HUES64 (cell line): ENCODE measurements around the gene BASP1.
"Not testable (repeated sequence)": the region's sequence is repeated elsewhere in the genome, so short reads cannot be mapped to it uniquely, and the experiment has no call there.

ENCODE experiments used
- H3K27ac ChIP-seq: 2 replicates; pipeline ENCODE4 v1.7.0; 2013; ENCODE audit warnings: low read depth, low read length, inconsistent platforms
- H3K27me3 ChIP-seq: 2 replicates; pipeline ENCODE4 v1.6.1; 2013; ENCODE audit warnings: mild to moderate bottlenecking, low read length; ENCODE audit not compliant: insufficient read depth
- H3K36me3 ChIP-seq: 2 replicates; pipeline ENCODE4 v1.6.1; 2013; ENCODE audit warnings: mild to moderate bottlenecking, low read length; ENCODE audit not compliant: insufficient read depth
- H3K4me1 ChIP-seq: 2 replicates; pipeline ENCODE4 v1.6.1; 2013; ENCODE audit warnings: mild to moderate bottlenecking, low read length, moderate library complexity; ENCODE audit not compliant: insufficient read depth
- H3K4me3 ChIP-seq: 2 replicates; pipeline ENCODE4 v1.5.1; 2013; ENCODE audit warnings: mild to moderate bottlenecking, low read length, moderate library complexity
- H3K9ac ChIP-seq: 2 replicates; pipeline ENCODE4 v1.6.1; 2013; ENCODE audit warnings: mild to moderate bottlenecking, low read depth, low read length
- H3K9me3 ChIP-seq: 2 replicates; pipeline ENCODE4 v1.6.1; 2013; ENCODE audit warnings: low read depth, low read length; ENCODE audit not compliant: insufficient read depth
- WGBS: fragments of 150-250, 120-280 bp; methylation state at CpG from one replicate; pipeline ENCODE4 v1.1.7; 2013; ENCODE audit warnings: missing lambda C conversion rate; 5-methylcytosine and 5-hydroxymethylcytosine counted together

BASP1 gene

DNA sequence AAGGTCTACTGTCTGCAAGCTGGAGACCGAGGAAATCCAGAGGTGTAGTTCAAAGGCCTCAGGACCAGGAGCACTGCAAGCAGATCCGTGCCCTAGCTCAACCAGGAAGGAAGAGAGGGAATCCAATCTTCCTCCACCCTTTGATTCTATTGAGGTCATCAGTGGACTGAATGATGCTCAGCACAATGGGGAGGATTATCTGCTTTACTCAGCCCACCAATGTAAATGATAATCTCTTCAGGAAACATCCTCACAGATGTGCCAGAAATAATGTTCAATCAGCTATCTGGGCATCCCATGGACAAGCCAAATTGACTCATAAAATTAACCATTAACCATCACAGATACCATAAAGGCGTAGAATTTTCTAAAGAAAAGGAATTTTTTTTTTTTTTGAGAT lies 92.0 kb downstream of the BASP1 start:
- Histone ChIP-seq H3K4me1 (peaks cover 7% of the 10 kb centered on the region; the same call in 1 of the 2 replicates), H3K9ac (no peak overlapping the region), H3K27me3 (no peaks in the 10 kb centered on the region), H3K27ac (no peak overlapping the region), H3K4me3 (no peak overlapping the region), H3K9me3 (no peaks in the 10 kb centered on the region), H3K36me3 (no peaks in the 10 kb centered on the region)
- WGBS: 94% methylated on average over 3 of the region's 3 CpGs

DNA sequence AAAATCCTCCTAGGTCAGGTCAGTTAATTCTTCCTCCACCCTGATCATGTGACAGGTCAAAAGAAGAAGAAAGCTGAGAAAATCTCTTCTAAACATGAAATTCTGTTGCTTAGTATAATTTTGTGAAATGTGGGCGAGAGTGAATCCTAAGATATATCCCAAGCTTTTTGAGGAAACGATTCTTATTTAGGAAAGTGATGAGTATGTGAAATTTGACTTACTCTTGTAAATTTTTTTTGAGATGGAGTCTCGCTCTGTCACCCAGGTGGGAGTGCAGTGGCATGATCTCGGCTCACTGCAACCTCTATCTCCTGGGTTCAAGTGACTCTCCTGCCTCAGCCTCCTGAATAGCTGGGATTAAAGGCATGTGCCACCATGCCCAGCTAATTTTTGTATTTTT lies 93.1 kb downstream of the BASP1 start:
- H3K9me3 ChIP-seq, H3K27ac ChIP-seq, H3K4me3 ChIP-seq, H3K36me3 ChIP-seq, H3K27me3 ChIP-seq, H3K9ac ChIP-seq: not testable (repeated sequence)
- peaks cover 17% of the 10 kb centered on the region for H3K4me1 ChIP-seq
- 92% methylated on average over 4 of the region's 4 CpGs for WGBS

DNA sequence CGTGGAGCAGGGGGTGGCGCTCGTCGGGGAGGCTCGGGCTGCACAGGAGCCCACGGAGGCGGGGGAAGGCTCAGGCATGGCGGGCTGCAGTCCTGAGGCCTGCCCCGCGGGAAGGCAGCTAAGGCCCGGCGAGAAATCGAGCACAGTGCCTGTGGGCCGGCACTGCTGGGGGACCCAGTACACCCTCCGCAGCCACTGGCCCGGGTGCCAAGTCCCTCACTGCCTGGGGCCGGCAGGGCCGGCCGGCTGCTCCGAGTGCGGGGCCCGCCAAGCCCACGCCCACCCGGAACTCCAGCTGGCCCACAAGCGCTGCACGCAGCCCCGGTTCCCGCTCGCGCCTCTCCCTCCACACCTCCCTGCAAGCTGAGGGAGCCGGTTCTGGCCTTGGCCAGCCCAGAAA lies 94.4 kb downstream of the BASP1 start:
- WGBS: 93% methylated on average over 27 of the region's 31 CpGs
- H3K4me3 ChIP-seq, H3K9ac ChIP-seq, H3K36me3 ChIP-seq, H3K27ac ChIP-seq, H3K27me3 ChIP-seq, H3K9me3 ChIP-seq: not testable (repeated sequence)
- peaks cover 11% of the 10 kb centered on the region for H3K4me1 ChIP-seq

DNA sequence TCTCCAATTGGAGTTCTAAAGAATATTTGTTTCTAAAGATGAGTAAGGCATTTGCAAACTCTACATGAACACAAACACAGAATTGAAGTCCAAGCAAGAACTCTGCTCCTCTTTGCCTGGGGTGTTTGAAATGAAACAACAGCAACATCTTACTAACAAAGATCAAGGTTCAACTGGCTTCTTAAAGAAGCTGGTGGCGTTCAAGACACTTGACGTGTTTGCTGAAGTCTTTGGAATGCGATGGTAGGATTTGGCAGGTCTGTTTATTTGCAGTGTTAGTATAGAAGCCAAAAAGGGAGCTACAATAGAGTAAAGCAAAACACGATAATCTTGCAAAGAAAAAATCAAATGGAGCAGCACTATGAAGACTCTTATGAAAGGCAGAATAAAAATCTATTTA lies 94.9 kb downstream of the BASP1 start:
- no peak overlapping the region for H3K27ac ChIP-seq
- no peak overlapping the region for H3K4me3 ChIP-seq
- WGBS: 85% methylated on average over 4 of the region's 4 CpGs
- no peak overlapping the region for H3K9ac ChIP-seq
- H3K36me3 ChIP-seq: no peaks in the 10 kb centered on the region
- no peaks in the 10 kb centered on the region for H3K27me3 ChIP-seq
- peaks cover 11% of the 10 kb centered on the region for H3K4me1 ChIP-seq
- no peaks in the 10 kb centered on the region for H3K9me3 ChIP-seq

DNA sequence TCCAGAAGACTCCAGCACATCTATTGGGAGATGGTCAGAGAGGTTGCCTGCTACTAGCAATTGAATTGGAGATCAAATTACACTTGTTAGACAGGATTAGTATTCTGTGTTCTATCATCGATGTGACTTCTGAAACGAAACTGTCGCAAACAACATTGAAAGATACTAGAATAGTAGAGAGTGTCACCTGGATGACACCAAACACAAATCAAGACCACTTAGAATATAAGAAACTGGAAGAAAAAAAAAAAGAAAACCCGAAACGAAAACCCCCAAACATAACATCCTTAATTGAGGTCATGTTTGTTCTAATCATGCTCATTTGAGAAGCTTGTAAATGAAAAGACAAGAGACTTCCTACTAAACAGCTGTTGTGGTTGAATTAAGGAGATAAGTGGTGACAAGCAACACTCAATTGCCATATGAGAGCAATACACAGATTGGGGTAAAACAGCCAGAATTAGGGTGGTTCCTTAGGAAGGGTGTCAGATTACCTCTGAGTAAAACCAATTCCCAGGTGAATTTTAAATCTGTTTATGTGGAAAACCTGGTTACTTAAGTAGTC lies 97.6 kb downstream of the BASP1 start:
- WGBS: 90% methylated on average over 3 of the region's 5 CpGs
- no peaks in the 10 kb centered on the region for H3K27me3 ChIP-seq
- H3K4me1 ChIP-seq: peaks cover 11% of the 10 kb centered on the region
- no peak overlapping the region for H3K4me3 ChIP-seq
- H3K36me3 ChIP-seq: no peaks in the 10 kb centered on the region
- H3K9me3 ChIP-seq: no peaks in the 10 kb centered on the region
- H3K27ac ChIP-seq: no peak overlapping the region
- no peak overlapping the region for H3K9ac ChIP-seq

DNA sequence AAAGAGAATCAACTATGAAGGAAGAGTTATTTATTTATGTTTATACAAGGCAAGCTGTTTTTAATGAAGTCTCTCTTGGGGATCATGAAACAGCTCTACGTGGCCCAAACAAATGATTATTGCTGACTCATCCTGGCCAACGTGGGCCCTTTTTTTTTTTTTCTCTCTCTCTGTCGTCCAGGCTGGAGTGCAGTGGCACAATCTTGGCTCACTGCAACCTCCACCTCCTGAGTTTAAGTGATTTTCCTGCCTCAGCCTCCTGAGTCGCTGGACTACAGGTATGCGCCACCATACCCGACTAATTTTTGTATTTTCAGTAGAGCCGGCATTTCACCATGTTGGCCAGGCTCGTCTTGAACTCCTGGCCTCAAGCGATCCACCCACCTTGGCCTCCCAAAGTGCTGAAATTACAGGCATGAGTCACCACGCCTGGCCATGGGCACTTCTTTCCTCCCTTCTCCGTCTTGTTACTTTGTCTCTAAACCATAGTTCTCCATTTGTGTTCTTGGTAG lies 98.3 kb downstream of the BASP1 start:
- Histone ChIP-seq H3K27me3 (no peaks in the 10 kb centered on the region), H3K9ac (no peak overlapping the region), H3K9me3 (no peaks in the 10 kb centered on the region), H3K36me3 (no peaks in the 10 kb centered on the region), H3K4me3 (no peak overlapping the region), H3K4me1 (peaks cover 11% of the 10 kb centered on the region), H3K27ac (no peak overlapping the region)
- WGBS: 86% methylated on average over 11 of the region's 11 CpGs

DNA sequence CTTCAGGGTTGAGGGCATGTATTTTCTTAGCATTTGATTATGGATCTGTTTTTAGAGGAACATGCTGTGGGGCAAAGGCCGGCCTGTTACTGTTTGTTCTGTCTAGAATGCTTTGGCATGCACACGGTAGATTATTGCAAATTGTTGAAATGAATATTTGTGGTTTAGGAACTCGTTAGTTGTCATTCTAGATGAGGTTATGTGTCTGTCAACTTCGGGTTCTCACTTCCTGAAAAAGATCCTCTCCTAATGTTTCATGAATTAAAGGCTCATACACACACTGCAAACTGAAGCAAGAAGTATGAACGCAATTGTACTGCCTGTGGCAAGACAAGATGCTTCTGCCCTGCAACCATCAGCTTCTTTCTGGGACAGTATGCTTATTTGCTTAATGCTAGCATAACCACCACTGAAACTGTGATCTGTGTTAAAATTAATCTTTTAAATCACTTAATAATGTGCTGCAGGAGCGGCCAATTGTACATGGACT lies 99.6 kb downstream of the BASP1 start:
- no peaks in the 10 kb centered on the region for H3K27me3 ChIP-seq
- 90% methylated on average over 5 of the region's 6 CpGs for WGBS
- H3K27ac ChIP-seq: no peak overlapping the region
- no peak overlapping the region for H3K9ac ChIP-seq
- H3K36me3 ChIP-seq: no peaks in the 10 kb centered on the region
- H3K4me3 ChIP-seq: no peak overlapping the region
- H3K4me1 ChIP-seq: peaks cover 11% of the 10 kb centered on the region
- no peaks in the 10 kb centered on the region for H3K9me3 ChIP-seq

DNA sequence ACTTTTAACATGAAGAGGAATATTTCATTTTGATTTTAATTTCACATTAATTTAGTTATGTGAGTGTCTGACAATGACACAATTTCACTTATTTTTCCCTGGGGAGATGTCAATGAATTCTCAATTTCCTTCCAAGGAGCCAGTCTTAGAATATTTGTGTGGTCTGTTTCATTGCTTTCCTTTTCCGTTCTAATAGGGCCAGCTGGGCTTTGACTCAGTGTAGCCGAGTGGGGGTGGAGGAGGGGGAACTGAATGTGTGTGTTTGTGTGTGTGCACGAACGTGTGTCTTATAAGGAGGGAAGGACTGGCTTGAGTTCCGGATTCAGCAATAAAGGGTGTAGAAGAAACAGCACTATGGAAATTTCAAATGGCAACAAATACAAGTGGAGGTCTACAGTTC lies 100.0 kb downstream of the BASP1 start:
- Histone ChIP-seq H3K27me3 (no peaks in the 10 kb centered on the region), H3K4me1 (peaks cover 11% of the 10 kb centered on the region), H3K27ac (no peak overlapping the region), H3K36me3 (no peaks in the 10 kb centered on the region), H3K9ac (no peak overlapping the region), H3K4me3 (no peak overlapping the region), H3K9me3 (no peaks in the 10 kb centered on the region)
- WGBS: 91% methylated on average over 5 of the region's 5 CpGs

DNA sequence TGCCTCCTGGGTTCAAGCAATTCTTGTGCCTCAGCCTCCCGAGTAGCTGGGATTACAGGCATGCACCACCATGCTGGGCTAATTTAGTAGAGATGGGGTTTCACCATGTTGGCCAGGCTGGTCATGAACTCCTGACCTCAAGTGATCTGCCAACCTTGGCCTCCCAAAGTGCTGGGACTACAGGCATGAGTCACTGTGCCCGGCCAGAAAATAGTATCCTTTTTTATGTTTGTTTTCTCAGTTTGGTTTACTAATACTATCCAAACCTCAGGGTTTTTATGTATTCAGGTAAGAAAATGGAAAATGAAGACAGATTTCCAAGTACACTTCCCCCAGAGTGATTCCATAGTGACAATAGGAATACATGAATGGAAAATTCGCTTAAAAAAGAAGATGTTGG lies 101.7 kb downstream of the BASP1 start:
- H3K27me3 ChIP-seq, H3K36me3 ChIP-seq, H3K9me3 ChIP-seq, H3K9ac ChIP-seq, H3K4me3 ChIP-seq, H3K27ac ChIP-seq: not testable (repeated sequence)
- 96% methylated on average over 3 of the region's 3 CpGs for WGBS
- peaks cover 11% of the 10 kb centered on the region for H3K4me1 ChIP-seq

DNA sequence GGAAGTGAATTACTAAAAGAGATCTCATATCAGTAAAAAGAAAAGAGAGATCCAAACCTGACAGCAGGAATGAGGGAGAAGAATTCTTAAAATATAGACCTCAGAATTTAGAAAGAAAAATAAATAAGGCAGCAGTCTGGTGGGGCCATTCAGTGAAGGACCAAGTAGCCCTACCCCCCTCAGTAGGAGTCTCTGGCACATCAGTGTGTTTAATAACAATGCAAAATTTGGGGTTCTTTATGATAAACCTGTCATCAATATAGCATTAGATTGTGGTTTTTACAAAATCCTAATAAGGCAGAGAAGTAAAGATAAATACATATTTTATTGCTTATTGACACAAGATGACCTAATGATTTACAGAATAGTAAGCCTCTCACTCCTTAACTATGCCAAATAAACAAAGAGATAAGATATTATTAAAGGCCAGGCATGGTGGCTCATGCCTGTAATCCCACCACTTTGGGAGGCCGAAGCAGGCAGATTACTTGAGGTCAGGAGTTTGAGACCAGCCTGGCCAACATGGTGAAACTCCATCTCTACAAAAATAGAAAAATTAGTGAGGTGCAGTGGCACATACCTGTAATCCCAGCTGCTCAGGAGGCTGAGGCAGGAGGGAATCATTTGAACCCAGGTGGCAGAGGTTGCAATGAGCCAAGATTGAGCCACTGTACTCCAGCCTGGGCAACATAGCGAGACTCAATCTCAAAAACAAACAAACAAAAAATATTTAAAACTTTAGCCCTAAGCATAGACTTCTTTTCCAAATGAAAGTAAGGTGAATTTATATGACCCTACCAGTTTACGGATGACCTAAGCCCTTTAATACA lies 108.6 kb downstream of the BASP1 start:
- H3K9me3 ChIP-seq: no peaks in the 10 kb centered on the region
- H3K9ac ChIP-seq: no peak overlapping the region
- no peaks in the 10 kb centered on the region for H3K36me3 ChIP-seq
- H3K27me3 ChIP-seq: no peaks in the 10 kb centered on the region
- 91% methylated on average over 2 of the region's 3 CpGs for WGBS
- no peak overlapping the region for H3K27ac ChIP-seq
- no peak overlapping the region for H3K4me3 ChIP-seq
- no peaks in the 10 kb centered on the region for H3K4me1 ChIP-seq
